HEK293T (cell line): ENCODE data around the gene VRK3.

Source experiments
- ARNT ChIP-seq: fragments of 450-650 bp; IDR thresholded peaks from 2 replicates; pipeline ENCODE4 v1.6.1; 2017; ENCODE audit warnings: mild to moderate bottlenecking
- BHLHE40 ChIP-seq: fragments of 450-650 bp; IDR thresholded peaks from 2 replicates; pipeline ENCODE4 v1.6.1; 2016; ENCODE audit warnings: mild to moderate bottlenecking, moderate library complexity, borderline replicate concordance
- CTBP1 ChIP-seq: fragments of 450-650 bp; IDR thresholded peaks from 2 replicates; pipeline ENCODE4 v1.6.1; 2016; ENCODE audit warnings: borderline replicate concordance
- ELF4 ChIP-seq: fragments of 450-650 bp; IDR thresholded peaks from 2 replicates; pipeline ENCODE4 v1.6.1; 2017; ENCODE audit warnings: antibody characterized with exemption
- FOXK2 ChIP-seq: fragments of 450-650 bp; IDR thresholded peaks from 2 replicates; pipeline ENCODE4 v1.6.1; 2016; ENCODE audit warnings: mild to moderate bottlenecking
- FOXM1 ChIP-seq: fragments of 450-650 bp; IDR thresholded peaks from 2 replicates; pipeline ENCODE4 v1.6.1; 2017; ENCODE audit warnings: mild to moderate bottlenecking, borderline replicate concordance
- HDGF ChIP-seq: fragments of 450-650 bp; IDR thresholded peaks from 2 replicates; pipeline ENCODE4 v1.6.1; 2017; ENCODE audit warnings: antibody characterized with exemption, borderline replicate concordance
- L3MBTL2 ChIP-seq: fragments of 450-650 bp; conservative IDR thresholded peaks from 2 replicates; pipeline ENCODE4 v1.6.1; 2016; ENCODE audit warnings: mild to moderate bottlenecking
- LEF1 ChIP-seq: fragments of 450-650 bp; IDR thresholded peaks from 2 replicates; pipeline ENCODE4 v1.6.1; 2017; ENCODE audit warnings: mild to moderate bottlenecking, borderline replicate concordance
- NFRKB ChIP-seq: fragments of 450-650 bp; IDR thresholded peaks from 2 replicates; pipeline ENCODE4 v1.6.1; 2016; ENCODE audit warnings: mild to moderate bottlenecking, moderate library complexity
- SP1 ChIP-seq: fragments of 450-650 bp; IDR thresholded peaks from 2 replicates; pipeline ENCODE4 v1.6.1; 2017
- TARDBP ChIP-seq: fragments of 450-650 bp; IDR thresholded peaks from 2 replicates; pipeline ENCODE4 v1.6.1; 2016
- ZNF384 ChIP-seq: fragments of 450-650 bp; IDR thresholded peaks from 2 replicates; pipeline ENCODE4 v1.6.1; 2016
- TF ChIP-seq, protein P1 (sequence below): fragments of 450-650 bp; IDR thresholded peaks from 2 replicates; pipeline ENCODE4 v1.6.1; 2016

DNA sequence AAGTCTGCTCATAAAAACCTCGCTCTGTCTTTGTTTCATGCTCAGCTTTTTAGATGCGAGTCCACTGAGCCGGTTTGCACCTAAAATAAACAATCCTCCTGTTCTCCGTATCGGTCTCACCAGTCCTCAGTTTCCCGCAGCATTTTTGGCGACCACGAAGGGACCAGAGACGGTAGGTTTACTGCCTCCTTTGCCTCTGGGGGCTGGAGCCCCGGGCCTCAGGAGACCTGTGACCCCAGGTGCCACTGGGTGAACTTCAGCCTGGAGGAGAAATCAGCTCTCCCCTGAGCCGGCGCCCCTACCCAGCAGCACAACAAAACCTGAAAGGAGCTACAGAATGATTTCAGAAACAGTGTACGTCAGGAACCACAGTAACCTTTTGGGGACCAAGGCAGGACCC is 72.3 kb downstream of the VRK3 start:
- TF ChIP-seq ELF4 = no peak
- no peak for TF ChIP-seq SP1
- TF ChIP-seq BHLHE40 = no peak
- no peak for TF ChIP-seq HDGF
- no peak for TF ChIP-seq FOXK2
- no peak for TF ChIP-seq LEF1
- TF ChIP-seq TARDBP = no peak
- TF ChIP-seq ARNT = no peak
- no peak for TF ChIP-seq ZNF384
- no peak for TF ChIP-seq FOXM1
- no peak for TF ChIP-seq NFRKB
- no peak for TF ChIP-seq CTBP1
- TF ChIP-seq, protein P1, sequence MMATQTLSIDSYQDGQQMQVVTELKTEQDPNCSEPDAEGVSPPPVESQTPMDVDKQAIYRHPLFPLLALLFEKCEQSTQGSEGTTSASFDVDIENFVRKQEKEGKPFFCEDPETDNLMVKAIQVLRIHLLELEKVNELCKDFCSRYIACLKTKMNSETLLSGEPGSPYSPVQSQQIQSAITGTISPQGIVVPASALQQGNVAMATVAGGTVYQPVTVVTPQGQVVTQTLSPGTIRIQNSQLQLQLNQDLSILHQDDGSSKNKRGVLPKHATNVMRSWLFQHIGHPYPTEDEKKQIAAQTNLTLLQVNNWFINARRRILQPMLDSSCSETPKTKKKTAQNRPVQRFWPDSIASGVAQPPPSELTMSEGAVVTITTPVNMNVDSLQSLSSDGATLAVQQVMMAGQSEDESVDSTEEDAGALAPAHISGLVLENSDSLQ = no peak
- no peak for TF ChIP-seq L3MBTL2
